Smooth muscle cell (in vitro differentiated cells): Measurements from ENCODE around the gene KRTAP5-11. TPM values are rescaled to one million over a fixed set of nuclear protein-coding genes. Genes with fewer than 3 reads are reported as not detected.
"Not testable (repeated sequence)": the region's sequence is repeated elsewhere in the genome, so short reads cannot be mapped to it uniquely, and the experiment has no call there.

Experiments
- DNase-seq: peaks from one replicate; lab custom pipeline; 2025; ENCODE audit not compliant: unreplicated experiment; lab: John Stamatoyannopoulos, UW
- H2AFZ ChIP-seq: fragments of 200-600 bp; sonication (generic); 2 replicates; pipeline ENCODE4 v1.6.0; 2016; ENCODE audit warnings: antibody characterized with exemption, low read depth, mild to moderate bottlenecking
- H3F3A ChIP-seq: fragments of 200-600 bp; sonication (generic); 2 replicates; pipeline ENCODE4 v1.6.0; 2017; ENCODE audit warnings: antibody characterized with exemption, low read depth
- H3K27ac ChIP-seq: fragments of 200-600 bp; sonication (generic); 2 replicates; pipeline ENCODE4 v1.5.1; 2016; ENCODE audit warnings: low read depth, mild to moderate bottlenecking
- H3K27me3 ChIP-seq: fragments of 200-600 bp; sonication (generic); 2 replicates; pipeline ENCODE4 v1.6.1; 2016; ENCODE audit warnings: low read depth, mild to moderate bottlenecking
- H3K36me3 ChIP-seq: fragments of 200-600 bp; sonication (generic); 2 replicates; pipeline ENCODE4 v1.5.1; 2016; ENCODE audit warnings: low read depth
- H3K4me1 ChIP-seq: fragments of 200-600 bp; sonication (generic); 2 replicates; pipeline ENCODE4 v1.5.1; 2016; ENCODE audit warnings: low read depth
- H3K4me2 ChIP-seq: fragments of 200-600 bp; sonication (generic); 2 replicates; pipeline ENCODE4 v1.6.0; 2016; ENCODE audit warnings: mild to moderate bottlenecking
- H3K4me3 ChIP-seq: fragments of 200-600 bp; sonication (generic); 2 replicates; pipeline ENCODE4 v1.5.1; 2016; ENCODE audit warnings: mild to moderate bottlenecking
- H3K79me2 ChIP-seq: fragments of 200-600 bp; sonication (generic); 2 replicates; pipeline ENCODE4 v1.6.0; 2016; ENCODE audit warnings: low read depth, mild to moderate bottlenecking
- H3K9ac ChIP-seq: fragments of 200-600 bp; sonication (generic); 2 replicates; pipeline ENCODE4 v1.6.0; 2016; ENCODE audit warnings: low read depth
- H3K9me3 ChIP-seq: fragments of 200-600 bp; sonication (generic); replicated peaks from 2 replicates; pipeline ENCODE4 v1.5.1; 2016; ENCODE audit warnings: low read depth
- H4K20me1 ChIP-seq: fragments of 200-600 bp; sonication (generic); 2 replicates; pipeline ENCODE4 v1.6.0; 2016; ENCODE audit warnings: low read depth
- CTCF ChIP-seq: fragments of 200-600 bp; sonication (generic); IDR thresholded peaks from 2 replicates; pipeline ENCODE4 v1.5.1; 2017; ENCODE audit warnings: borderline replicate concordance, mild to moderate bottlenecking, antibody characterized with exemption; ENCODE audit not compliant: insufficient read depth, poor library complexity, severe bottlenecking
- WGBS: methylation state at CpG from one replicate; pipeline ENCODE4 v1.1.7; 2016; ENCODE audit warnings: low lambda C conversion rate; 5-methylcytosine and 5-hydroxymethylcytosine counted together
- polyA plus RNA-seq: library from polyadenylated mRNA; unstranded; fragments of >200 nt; fragmentation: Nextera tagmentation; extraction: Ambion mirVana; gene quantifications from 2 replicates; pipeline ENCODE4 v1.2.1, GENCODE V29; 2016
- total RNA-seq: library from RNA; depleted of rRNA; stranded (reverse); fragments of >200 nt; gene quantifications from 2 replicates; pipeline ENCODE4 v1.2.3, GENCODE V29; 2014

KRTAP5-11 gene
- total and polyA plus RNA-seq, 2 experiments from 2014 or later = not detected

- WGBS = 93% methylated on average over 4 of the region's 4 CpGs
- no peak overlapping the region for H3K4me2 ChIP-seq
Observed at GRCh38 chr11:71575723-71576424, 6.8 kb downstream of the KRTAP5-11 start.

GRCh38 chr11:71574418-71574817 is 8.3 kb downstream of the KRTAP5-11 start:
- Histone ChIP-seq H3K9ac (no peak overlapping the region), H3K27me3 (peaks cover 6% of the 10 kb centered on the region), H3K4me2 (no peak overlapping the region), H3K9me3 (no peaks in the 10 kb centered on the region), H3K4me3 (no peak overlapping the region), H3F3A (no peaks in the 10 kb centered on the region), H3K4me1 (no peaks in the 10 kb centered on the region), H2AFZ (no peak overlapping the region), H3K27ac (no peak overlapping the region), H3K79me2 (no peaks in the 10 kb centered on the region), H3K36me3 (no peaks in the 10 kb centered on the region), H4K20me1 (no peaks in the 10 kb centered on the region)
- DNase-seq = no peak
- WGBS = 87% methylated on average over 5 of the region's 5 CpGs
- no peak for TF ChIP-seq CTCF

More at GRCh38 chr11:71575723-71576424, 6.8 kb downstream of the KRTAP5-11 start:
- H3F3A ChIP-seq = no peaks in the 10 kb centered on the region
- H3K9ac ChIP-seq = no peak overlapping the region
- no peaks in the 10 kb centered on the region for H3K9me3 ChIP-seq
- H4K20me1 ChIP-seq = no peaks in the 10 kb centered on the region
- H3K79me2 ChIP-seq = no peaks in the 10 kb centered on the region
- H3K36me3 ChIP-seq = no peaks in the 10 kb centered on the region
- H3K27me3 ChIP-seq = peaks cover 6% of the 10 kb centered on the region
- no peak for TF ChIP-seq CTCF
- no peak overlapping the region for H3K27ac ChIP-seq
- no peak overlapping the region for H2AFZ ChIP-seq
- H3K4me1 ChIP-seq = no peaks in the 10 kb centered on the region
- no peak for DNase-seq
- H3K4me3 ChIP-seq = no peak overlapping the region

GRCh38 chr11:71572811-71573210 is 9.9 kb downstream of the KRTAP5-11 start:
- Histone ChIP-seq H2AFZ (no peak overlapping the region), H4K20me1 (no peaks in the 10 kb centered on the region)
- WGBS = 74% methylated on average over 11 of the region's 11 CpGs

GRCh38 chr11:71571101-71571850 is 11.4 kb downstream of the KRTAP5-11 start:
- H3F3A ChIP-seq, H3K4me3 ChIP-seq, H4K20me1 ChIP-seq, H3K27ac ChIP-seq, H2AFZ ChIP-seq, H3K4me1 ChIP-seq, H3K9me3 ChIP-seq, H3K27me3 ChIP-seq, H3K4me2 ChIP-seq, H3K79me2 ChIP-seq, H3K9ac ChIP-seq, H3K36me3 ChIP-seq, DNase-seq: not testable (repeated sequence)
- WGBS = 94% methylated on average over 32 of the region's 39 CpGs

More at GRCh38 chr11:71572811-71573210, 9.9 kb downstream of the KRTAP5-11 start:
- no peak overlapping the region for H3K4me3 ChIP-seq
- no peaks in the 10 kb centered on the region for H3K79me2 ChIP-seq
- no peaks in the 10 kb centered on the region for H3K9me3 ChIP-seq
- no peak for DNase-seq
- H3K36me3 ChIP-seq = no peaks in the 10 kb centered on the region
- H3K27me3 ChIP-seq = peaks cover 6% of the 10 kb centered on the region
- no peak overlapping the region for H3K27ac ChIP-seq
- H3K9ac ChIP-seq = no peak overlapping the region
- no peak overlapping the region for H3K4me2 ChIP-seq
- no peaks in the 10 kb centered on the region for H3K4me1 ChIP-seq
- TF ChIP-seq CTCF = no peak
- H3F3A ChIP-seq = no peaks in the 10 kb centered on the region
